ENCODE measurements around the gene CD84.

- TF ChIP-seq EZH2 (IDR thresholded peaks at IDR 0.05) (no peak), CTCF (IDR thresholded peaks at IDR 0.05) (no peak), EZH2phosphoT487 (IDR thresholded peaks at IDR 0.05) (no peak)
Measured at GRCh38 chr1:160539684-160539989, 39.7 kb downstream of the CD84 start.

All from neural progenitor cell (in vitro differentiated cells).